ENCODE results near the gene BCAS1.

DNA sequence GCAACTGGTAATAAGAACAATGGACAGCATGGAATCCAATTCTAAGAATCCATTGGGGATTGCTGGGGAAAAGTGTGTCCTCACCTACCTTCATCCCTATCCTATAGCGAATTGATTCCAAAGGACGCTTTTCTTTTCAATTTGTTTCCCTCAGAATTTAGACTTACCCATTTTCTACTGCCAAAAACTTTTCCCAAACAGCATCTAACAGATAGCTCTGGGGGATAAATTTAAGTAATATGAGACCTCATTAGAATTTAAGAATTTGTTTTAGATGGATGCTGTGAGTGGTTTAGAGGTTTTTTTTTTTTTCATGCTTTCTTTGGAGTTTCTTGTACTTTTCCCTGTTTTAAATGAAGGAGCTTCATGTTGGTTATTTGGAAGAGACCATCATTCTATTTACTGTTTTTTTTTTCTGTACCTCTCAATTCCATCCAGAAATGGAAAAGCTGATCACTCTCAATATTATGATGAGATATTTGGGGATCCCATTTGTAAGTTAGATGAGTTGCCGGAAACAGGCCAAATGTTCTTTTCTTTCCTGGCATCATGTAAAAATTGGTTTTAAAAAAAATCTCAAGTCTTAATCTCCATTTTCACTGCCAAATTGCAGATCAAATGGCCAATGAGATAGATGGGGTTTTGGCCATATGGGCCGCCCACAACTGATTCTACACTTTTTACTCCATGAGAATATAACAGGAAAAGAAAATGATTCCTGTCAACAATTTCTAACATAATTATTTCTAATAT is 105.7 kb downstream of the BCAS1 start:
- TF ChIP-seq POLR2A (IDR thresholded peaks at IDR 0.05; ENCODE audit: low read depth, low read length) (no peak), TAF1 (IDR thresholded peaks at IDR 0.05; ENCODE audit: borderline replicate concordance, low read depth, low read length) (no peak)

Data from GM12892 (cell line).